ENCODE measurements around the gene B2M. TPM values are rescaled to one million over a fixed set of nuclear protein-coding genes. Genes with fewer than 3 reads are reported as not detected.

Gene B2M
- total and polyA plus RNA-seq, 2 of the 13 experiments (the other 11 are each of a cell fraction or from before 2014, with no cell fraction given), result 784 to 857 TPM

DNA sequence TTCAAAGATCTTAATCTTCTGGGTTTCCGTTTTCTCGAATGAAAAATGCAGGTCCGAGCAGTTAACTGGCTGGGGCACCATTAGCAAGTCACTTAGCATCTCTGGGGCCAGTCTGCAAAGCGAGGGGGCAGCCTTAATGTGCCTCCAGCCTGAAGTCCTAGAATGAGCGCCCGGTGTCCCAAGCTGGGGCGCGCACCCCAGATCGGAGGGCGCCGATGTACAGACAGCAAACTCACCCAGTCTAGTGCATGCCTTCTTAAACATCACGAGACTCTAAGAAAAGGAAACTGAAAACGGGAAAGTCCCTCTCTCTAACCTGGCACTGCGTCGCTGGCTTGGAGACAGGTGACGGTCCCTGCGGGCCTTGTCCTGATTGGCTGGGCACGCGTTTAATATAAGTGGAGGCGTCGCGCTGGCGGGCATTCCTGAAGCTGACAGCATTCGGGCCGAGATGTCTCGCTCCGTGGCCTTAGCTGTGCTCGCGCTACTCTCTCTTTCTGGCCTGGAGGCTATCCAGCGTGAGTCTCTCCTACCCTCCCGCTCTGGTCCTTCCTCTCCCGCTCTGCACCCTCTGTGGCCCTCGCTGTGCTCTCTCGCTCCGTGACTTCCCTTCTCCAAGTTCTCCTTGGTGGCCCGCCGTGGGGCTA lies at the start of gene B2M, which contains the start of gene PATL2 (continued):
- TF ChIP-seq AGO2 (optimal IDR thresholded peaks at IDR 0.05; ENCODE audit: low read depth, low read length) (no peak), ZNF564 (CRISPR knock-in tag; IDR thresholded peaks at IDR 0.05) (peak; percentile 45; the same call in 1 of the 2 replicates), ZSCAN31 (CRISPR knock-in tag; IDR thresholded peaks at IDR 0.05; ENCODE audit: low read depth) (peak; percentile 86; the same call in 1 of the 2 replicates), ZNF792 (CRISPR knock-in tag; IDR thresholded peaks at IDR 0.05) (peak; percentile 34; the same call in 1 of the 2 replicates), ZNF781 (CRISPR knock-in tag; IDR thresholded peaks at IDR 0.05; ENCODE audit: borderline replicate concordance, not compliant biosample characterization) (peak; percentile 79), HOXA7 (CRISPR knock-in tag; IDR thresholded peaks at IDR 0.05) (no peak), U2AF2 (IDR thresholded peaks at IDR 0.05; ENCODE audit: low read depth, low read length) (no peak)
- TF ChIP-seq, protein P1, sequence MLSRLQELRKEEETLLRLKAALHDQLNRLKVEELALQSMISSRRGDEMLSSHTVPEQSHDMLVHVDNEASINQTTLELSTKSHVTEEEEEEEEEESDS (CRISPR knock-in tag; IDR thresholded peaks at IDR 0.05; ENCODE audit: borderline replicate concordance), result peak; percentile 45; the same call in 1 of the 2 replicates
- TF ChIP-seq, protein P2, sequence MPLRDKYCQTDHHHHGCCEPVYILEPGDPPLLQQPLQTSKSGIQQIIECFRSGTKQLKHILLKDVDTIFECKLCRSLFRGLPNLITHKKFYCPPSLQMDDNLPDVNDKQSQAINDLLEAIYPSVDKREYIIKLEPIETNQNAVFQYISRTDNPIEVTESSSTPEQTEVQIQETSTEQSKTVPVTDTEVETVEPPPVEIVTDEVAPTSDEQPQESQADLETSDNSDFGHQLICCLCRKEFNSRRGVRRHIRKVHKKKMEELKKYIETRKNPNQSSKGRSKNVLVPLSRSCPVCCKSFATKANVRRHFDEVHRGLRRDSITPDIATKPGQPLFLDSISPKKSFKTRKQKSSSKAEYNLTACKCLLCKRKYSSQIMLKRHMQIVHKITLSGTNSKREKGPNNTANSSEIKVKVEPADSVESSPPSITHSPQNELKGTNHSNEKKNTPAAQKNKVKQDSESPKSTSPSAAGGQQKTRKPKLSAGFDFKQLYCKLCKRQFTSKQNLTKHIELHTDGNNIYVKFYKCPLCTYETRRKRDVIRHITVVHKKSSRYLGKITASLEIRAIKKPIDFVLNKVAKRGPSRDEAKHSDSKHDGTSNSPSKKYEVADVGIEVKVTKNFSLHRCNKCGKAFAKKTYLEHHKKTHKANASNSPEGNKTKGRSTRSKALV (CRISPR knock-in tag; IDR thresholded peaks at IDR 0.05), result peak; percentile 81; the same call in 1 of the 2 replicates
- TF ChIP-seq, protein P3, sequence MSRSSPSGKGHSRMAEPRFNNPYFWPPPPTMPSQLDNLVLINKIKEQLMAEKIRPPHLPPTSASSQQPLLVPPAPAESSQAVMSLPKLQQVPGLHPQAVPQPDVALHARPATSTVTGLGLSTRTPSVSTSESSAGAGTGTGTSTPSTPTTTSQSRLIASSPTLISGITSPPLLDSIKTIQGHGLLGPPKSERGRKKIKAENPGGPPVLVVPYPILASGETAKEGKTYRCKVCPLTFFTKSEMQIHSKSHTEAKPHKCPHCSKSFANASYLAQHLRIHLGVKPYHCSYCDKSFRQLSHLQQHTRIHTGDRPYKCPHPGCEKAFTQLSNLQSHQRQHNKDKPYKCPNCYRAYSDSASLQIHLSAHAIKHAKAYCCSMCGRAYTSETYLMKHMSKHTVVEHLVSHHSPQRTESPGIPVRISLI (CRISPR knock-in tag; IDR thresholded peaks at IDR 0.05; ENCODE audit: borderline replicate concordance), result no peak
- TF ChIP-seq, protein P4, sequence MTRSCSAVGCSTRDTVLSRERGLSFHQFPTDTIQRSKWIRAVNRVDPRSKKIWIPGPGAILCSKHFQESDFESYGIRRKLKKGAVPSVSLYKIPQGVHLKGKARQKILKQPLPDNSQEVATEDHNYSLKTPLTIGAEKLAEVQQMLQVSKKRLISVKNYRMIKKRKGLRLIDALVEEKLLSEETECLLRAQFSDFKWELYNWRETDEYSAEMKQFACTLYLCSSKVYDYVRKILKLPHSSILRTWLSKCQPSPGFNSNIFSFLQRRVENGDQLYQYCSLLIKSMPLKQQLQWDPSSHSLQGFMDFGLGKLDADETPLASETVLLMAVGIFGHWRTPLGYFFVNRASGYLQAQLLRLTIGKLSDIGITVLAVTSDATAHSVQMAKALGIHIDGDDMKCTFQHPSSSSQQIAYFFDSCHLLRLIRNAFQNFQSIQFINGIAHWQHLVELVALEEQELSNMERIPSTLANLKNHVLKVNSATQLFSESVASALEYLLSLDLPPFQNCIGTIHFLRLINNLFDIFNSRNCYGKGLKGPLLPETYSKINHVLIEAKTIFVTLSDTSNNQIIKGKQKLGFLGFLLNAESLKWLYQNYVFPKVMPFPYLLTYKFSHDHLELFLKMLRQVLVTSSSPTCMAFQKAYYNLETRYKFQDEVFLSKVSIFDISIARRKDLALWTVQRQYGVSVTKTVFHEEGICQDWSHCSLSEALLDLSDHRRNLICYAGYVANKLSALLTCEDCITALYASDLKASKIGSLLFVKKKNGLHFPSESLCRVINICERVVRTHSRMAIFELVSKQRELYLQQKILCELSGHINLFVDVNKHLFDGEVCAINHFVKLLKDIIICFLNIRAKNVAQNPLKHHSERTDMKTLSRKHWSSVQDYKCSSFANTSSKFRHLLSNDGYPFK (CRISPR knock-in tag; IDR thresholded peaks at IDR 0.05; ENCODE audit: borderline replicate concordance), result no peak
- TF ChIP-seq, protein P5, sequence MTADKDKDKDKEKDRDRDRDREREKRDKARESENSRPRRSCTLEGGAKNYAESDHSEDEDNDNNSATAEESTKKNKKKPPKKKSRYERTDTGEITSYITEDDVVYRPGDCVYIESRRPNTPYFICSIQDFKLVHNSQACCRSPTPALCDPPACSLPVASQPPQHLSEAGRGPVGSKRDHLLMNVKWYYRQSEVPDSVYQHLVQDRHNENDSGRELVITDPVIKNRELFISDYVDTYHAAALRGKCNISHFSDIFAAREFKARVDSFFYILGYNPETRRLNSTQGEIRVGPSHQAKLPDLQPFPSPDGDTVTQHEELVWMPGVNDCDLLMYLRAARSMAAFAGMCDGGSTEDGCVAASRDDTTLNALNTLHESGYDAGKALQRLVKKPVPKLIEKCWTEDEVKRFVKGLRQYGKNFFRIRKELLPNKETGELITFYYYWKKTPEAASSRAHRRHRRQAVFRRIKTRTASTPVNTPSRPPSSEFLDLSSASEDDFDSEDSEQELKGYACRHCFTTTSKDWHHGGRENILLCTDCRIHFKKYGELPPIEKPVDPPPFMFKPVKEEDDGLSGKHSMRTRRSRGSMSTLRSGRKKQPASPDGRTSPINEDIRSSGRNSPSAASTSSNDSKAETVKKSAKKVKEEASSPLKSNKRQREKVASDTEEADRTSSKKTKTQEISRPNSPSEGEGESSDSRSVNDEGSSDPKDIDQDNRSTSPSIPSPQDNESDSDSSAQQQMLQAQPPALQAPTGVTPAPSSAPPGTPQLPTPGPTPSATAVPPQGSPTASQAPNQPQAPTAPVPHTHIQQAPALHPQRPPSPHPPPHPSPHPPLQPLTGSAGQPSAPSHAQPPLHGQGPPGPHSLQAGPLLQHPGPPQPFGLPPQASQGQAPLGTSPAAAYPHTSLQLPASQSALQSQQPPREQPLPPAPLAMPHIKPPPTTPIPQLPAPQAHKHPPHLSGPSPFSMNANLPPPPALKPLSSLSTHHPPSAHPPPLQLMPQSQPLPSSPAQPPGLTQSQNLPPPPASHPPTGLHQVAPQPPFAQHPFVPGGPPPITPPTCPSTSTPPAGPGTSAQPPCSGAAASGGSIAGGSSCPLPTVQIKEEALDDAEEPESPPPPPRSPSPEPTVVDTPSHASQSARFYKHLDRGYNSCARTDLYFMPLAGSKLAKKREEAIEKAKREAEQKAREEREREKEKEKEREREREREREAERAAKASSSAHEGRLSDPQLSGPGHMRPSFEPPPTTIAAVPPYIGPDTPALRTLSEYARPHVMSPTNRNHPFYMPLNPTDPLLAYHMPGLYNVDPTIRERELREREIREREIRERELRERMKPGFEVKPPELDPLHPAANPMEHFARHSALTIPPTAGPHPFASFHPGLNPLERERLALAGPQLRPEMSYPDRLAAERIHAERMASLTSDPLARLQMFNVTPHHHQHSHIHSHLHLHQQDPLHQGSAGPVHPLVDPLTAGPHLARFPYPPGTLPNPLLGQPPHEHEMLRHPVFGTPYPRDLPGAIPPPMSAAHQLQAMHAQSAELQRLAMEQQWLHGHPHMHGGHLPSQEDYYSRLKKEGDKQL (CRISPR knock-in tag; IDR thresholded peaks at IDR 0.05; ENCODE audit: low read depth), result no peak
- TF ChIP-seq, protein P6, sequence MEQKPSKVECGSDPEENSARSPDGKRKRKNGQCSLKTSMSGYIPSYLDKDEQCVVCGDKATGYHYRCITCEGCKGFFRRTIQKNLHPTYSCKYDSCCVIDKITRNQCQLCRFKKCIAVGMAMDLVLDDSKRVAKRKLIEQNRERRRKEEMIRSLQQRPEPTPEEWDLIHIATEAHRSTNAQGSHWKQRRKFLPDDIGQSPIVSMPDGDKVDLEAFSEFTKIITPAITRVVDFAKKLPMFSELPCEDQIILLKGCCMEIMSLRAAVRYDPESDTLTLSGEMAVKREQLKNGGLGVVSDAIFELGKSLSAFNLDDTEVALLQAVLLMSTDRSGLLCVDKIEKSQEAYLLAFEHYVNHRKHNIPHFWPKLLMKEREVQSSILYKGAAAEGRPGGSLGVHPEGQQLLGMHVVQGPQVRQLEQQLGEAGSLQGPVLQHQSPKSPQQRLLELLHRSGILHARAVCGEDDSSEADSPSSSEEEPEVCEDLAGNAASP (CRISPR knock-in tag; IDR thresholded peaks at IDR 0.05; ENCODE audit: borderline replicate concordance), result no peak
